Upper lobe of left lung (tissue), 4 donors: ENCODE results near the gene SDCBP2.

Source experiments
- EP300 ChIP-seq, 4 donors: sonication (generic); formaldehyde crosslinking; IDR thresholded peaks; one replicate each; pipeline ENCODE4 v1.5.1; 2017; ENCODE audit warnings: antibody characterized with exemption in 4 of 4, control low read depth in 2 of 4
- TF ChIP-seq, protein P1 (sequence below), 6 experiments: fragments of 450-650 bp in 4 of 6; fragments of 200-600 bp in 2 of 6; sonication (generic) in 2 of 6; IDR thresholded peaks; one replicate each; pipeline ENCODE4 v1.5.1; 2016 to 2019; ENCODE audit warnings: antibody characterized with exemption in 6 of 6

DNA sequence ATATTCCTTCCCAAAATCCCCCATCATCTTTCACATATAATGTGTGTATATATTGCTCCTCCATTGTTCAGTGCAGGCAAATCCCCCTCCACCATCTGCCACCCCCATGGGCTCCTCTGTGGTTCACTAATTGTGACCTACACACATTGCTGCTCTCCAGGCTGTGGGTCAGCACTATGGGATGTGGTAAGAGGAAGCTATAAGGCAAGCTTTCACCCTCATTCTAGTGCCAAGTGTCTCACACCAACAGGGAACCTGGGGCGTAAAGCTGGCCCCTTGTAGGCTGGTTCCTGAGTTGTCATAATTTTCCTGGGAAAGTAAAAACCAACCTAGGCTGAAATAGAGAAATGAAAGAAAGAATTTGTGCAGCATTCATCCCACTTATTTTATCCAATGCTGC, 47.1 kb upstream of the SDCBP2 start:
- TF ChIP-seq, protein P1, sequence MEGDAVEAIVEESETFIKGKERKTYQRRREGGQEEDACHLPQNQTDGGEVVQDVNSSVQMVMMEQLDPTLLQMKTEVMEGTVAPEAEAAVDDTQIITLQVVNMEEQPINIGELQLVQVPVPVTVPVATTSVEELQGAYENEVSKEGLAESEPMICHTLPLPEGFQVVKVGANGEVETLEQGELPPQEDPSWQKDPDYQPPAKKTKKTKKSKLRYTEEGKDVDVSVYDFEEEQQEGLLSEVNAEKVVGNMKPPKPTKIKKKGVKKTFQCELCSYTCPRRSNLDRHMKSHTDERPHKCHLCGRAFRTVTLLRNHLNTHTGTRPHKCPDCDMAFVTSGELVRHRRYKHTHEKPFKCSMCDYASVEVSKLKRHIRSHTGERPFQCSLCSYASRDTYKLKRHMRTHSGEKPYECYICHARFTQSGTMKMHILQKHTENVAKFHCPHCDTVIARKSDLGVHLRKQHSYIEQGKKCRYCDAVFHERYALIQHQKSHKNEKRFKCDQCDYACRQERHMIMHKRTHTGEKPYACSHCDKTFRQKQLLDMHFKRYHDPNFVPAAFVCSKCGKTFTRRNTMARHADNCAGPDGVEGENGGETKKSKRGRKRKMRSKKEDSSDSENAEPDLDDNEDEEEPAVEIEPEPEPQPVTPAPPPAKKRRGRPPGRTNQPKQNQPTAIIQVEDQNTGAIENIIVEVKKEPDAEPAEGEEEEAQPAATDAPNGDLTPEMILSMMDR (IDR thresholded peaks at IDR 0.05): no peak
- TF ChIP-seq EP300 (IDR thresholded peaks at IDR 0.05): no peak
